HCT116 (cell line): ENCODE data around the gene RPS25. TPM values are rescaled to one million over a fixed set of nuclear protein-coding genes. Genes with fewer than 3 reads are reported as not detected.
A peak's percentile ranks its signal among the peaks of the same experiment; 100 is the strongest.

Experiments used
- ATAC-seq: fragments of 200-7000 bp; cut with Tn5 transposase; 2 replicates; pipeline ENCODE4 v1.9.1; 2020; ENCODE audit warnings: mild to moderate bottlenecking, moderate library complexity
- BruUV-seq: library from RNA; stranded (reverse); fragments of 400-500 nt; replicated peaks from 2 replicates; lab custom pipeline; 2021; lab: Mats Ljungman, UMichigan
- CTCF ChIA-PET: fragments of 300-600 bp; sonication (Branson Sonifier 250); formaldehyde crosslinking; loops from one replicate; lab custom pipeline; 2021; ENCODE audit warnings: antibody characterized with exemption; lab: Charles Lee
- POLR2A ChIA-PET: fragments of 300-600, 350-600 bp; sonication (Branson Sonifier 250); formaldehyde crosslinking; loops from one replicate; lab custom pipeline; 2021; ENCODE audit warnings: antibody characterized with exemption; lab: Charles Lee
- RAD21 ChIA-PET, 2 experiments: fragments of 300-600 bp; sonication (Branson Sonifier 250); formaldehyde crosslinking; loops; one replicate each; lab custom pipeline; 2023; ENCODE audit warnings: low total read pairs in 2 of 2; ENCODE audit not compliant: uncharacterized antibody in 2 of 2, unreplicated experiment in 2 of 2, low non-redundant PET in 1 of 2; lab: Charles Lee
- DNase-seq: peaks from one replicate; pipeline ENCODE4 v3.0.0-alpha.2; 2010; ENCODE audit warnings: low read depth, low spot score
- H2AFZ ChIP-seq: fragments of 200-600 bp; shearing (Covaris generic), sonication (generic); 2 replicates; pipeline ENCODE4 v1.6.1; 2017; ENCODE audit warnings: low read depth, mixed run types, mixed read lengths, antibody characterized with exemption, low read length; ENCODE audit not compliant: poor library complexity, severe bottlenecking
- H3K27ac ChIP-seq: 2 replicates; pipeline ENCODE4 v1.5.1; 2012; ENCODE audit warnings: low read depth, low read length
- H3K27me3 ChIP-seq: fragments of 200-600 bp; sonication (generic); 2 replicates; pipeline ENCODE4 v1.6.1; 2016; ENCODE audit warnings: mixed run types, low read length, mixed read lengths; ENCODE audit not compliant: insufficient read depth
- H3K36me3 ChIP-seq, 2 experiments: fragments of 200-500 bp in 1 of 2; fragments of 200-600 bp in 1 of 2; sonication (Bioruptor generic) in 1 of 2; sonication (generic) in 1 of 2; 2 replicates each; pipeline versions ENCODE4 v1.5.1 to v1.6.1; 2014 to 2016; ENCODE audit warnings: low read length in 2 of 2, inconsistent platforms in 1 of 2, mixed read lengths in 1 of 2, mixed run types in 1 of 2; ENCODE audit not compliant: insufficient read depth in 2 of 2, control insufficient read depth in 1 of 2
- H3K4me1 ChIP-seq, 2 experiments: fragments of 200-600 bp in 1 of 2; sonication (generic) in 1 of 2; 2 replicates each; pipeline versions ENCODE4 v1.5.1 to v1.6.1; 2012 to 2017; ENCODE audit warnings: low read length in 2 of 2, inconsistent platforms in 1 of 2, mild to moderate bottlenecking in 1 of 2, mixed read lengths in 1 of 2, mixed run types in 1 of 2, moderate library complexity in 1 of 2; ENCODE audit not compliant: insufficient read depth in 2 of 2, control insufficient read depth in 1 of 2
- H3K4me2 ChIP-seq: fragments of 200-600 bp; sonication (generic); 2 replicates; pipeline ENCODE4 v1.6.1; 2017; ENCODE audit warnings: mixed run types, low read length, mixed read lengths
- H3K4me3 ChIP-seq, 2 experiments: fragments of 200-600 bp in 1 of 2; sonication (generic) in 1 of 2; replicated peaks in 1 of 2; 2 replicates each; pipeline ENCODE4 v1.5.1; 2011 to 2016; ENCODE audit warnings: low read length in 2 of 2, control low read depth in 1 of 2, low read depth in 1 of 2, mild to moderate bottlenecking in 1 of 2, mixed read lengths in 1 of 2, mixed run types in 1 of 2
- H3K79me2 ChIP-seq: fragments of 200-600 bp; sonication (generic); 2 replicates; pipeline ENCODE4 v1.6.1; 2017; ENCODE audit warnings: mild to moderate bottlenecking, mixed run types, low read length, moderate library complexity, mixed read lengths; ENCODE audit not compliant: insufficient read depth
- H3K9ac ChIP-seq: fragments of 200-600 bp; sonication (generic); 2 replicates; pipeline ENCODE4 v1.6.1; 2016; ENCODE audit warnings: low read length, mixed read lengths
- H3K9me2 ChIP-seq: fragments of 200-600 bp; sonication (generic), shearing (Covaris generic); 2 replicates; pipeline ENCODE4 v1.6.1; 2017; ENCODE audit warnings: mixed run types, mild to moderate bottlenecking, moderate library complexity; ENCODE audit not compliant: insufficient read depth
- H3K9me3 ChIP-seq, 2 experiments: fragments of 200-500 bp in 1 of 2; fragments of 200-600 bp in 1 of 2; sonication (Bioruptor generic) in 1 of 2; sonication (generic) in 1 of 2; 2 replicates each; pipeline ENCODE4 v1.6.1; 2014 to 2017; ENCODE audit warnings: low read length in 2 of 2, mixed read lengths in 2 of 2, inconsistent platforms in 1 of 2, low read depth in 1 of 2, mild to moderate bottlenecking in 1 of 2, mixed run types in 1 of 2, moderate library complexity in 1 of 2; ENCODE audit not compliant: control insufficient read depth in 1 of 2, insufficient read depth in 1 of 2
- H4K20me1 ChIP-seq: fragments of 200-600 bp; sonication (generic), shearing (Covaris generic); 2 replicates; pipeline ENCODE4 v1.6.1; 2017; ENCODE audit warnings: mixed run types, mild to moderate bottlenecking, moderate library complexity; ENCODE audit not compliant: insufficient read depth
- CBX3 ChIP-seq: IDR thresholded peaks from 2 replicates; pipeline ENCODE4 v1.6.1; 2012; ENCODE audit warnings: low read depth
- CEBPB ChIP-seq: IDR thresholded peaks from 2 replicates; pipeline ENCODE4 v1.6.1; 2012; ENCODE audit warnings: low read depth
- EGR1 ChIP-seq: IDR thresholded peaks from 2 replicates; pipeline ENCODE4 v1.6.1; 2012; ENCODE audit warnings: low read depth
- EZH2 ChIP-seq: fragments of 200-600 bp; sonication (generic); IDR thresholded peaks from 2 replicates; pipeline ENCODE4 v1.6.1; 2017; ENCODE audit warnings: antibody characterized with exemption, mixed run types
- EZH2phosphoT487 ChIP-seq: fragments of 200-600 bp; IDR thresholded peaks from 2 replicates; pipeline ENCODE4 v1.6.1; 2018; ENCODE audit warnings: antibody characterized with exemption, borderline replicate concordance
- FOSL1 ChIP-seq: IDR thresholded peaks from 2 replicates; pipeline ENCODE4 v1.6.1; 2012; ENCODE audit warnings: low read depth
- JUND ChIP-seq: IDR thresholded peaks from 2 replicates; pipeline ENCODE4 v1.6.1; 2012
- POLR2A ChIP-seq: IDR thresholded peaks from 2 replicates; pipeline ENCODE4 v1.7.0; 2011; ENCODE audit warnings: borderline replicate concordance; ENCODE audit not compliant: insufficient read depth, insufficient read length; ENCODE audit errors: extremely low read depth
- POLR2AphosphoS5 ChIP-seq: IDR thresholded peaks from 2 replicates; pipeline ENCODE4 v1.6.1; 2011; ENCODE audit warnings: mild to moderate bottlenecking, low read depth, low read length, moderate library complexity
- RAD21 ChIP-seq: IDR thresholded peaks from 2 replicates; pipeline ENCODE4 v1.6.1; 2012; ENCODE audit warnings: low read depth, mild to moderate bottlenecking
- SIN3A ChIP-seq: IDR thresholded peaks from 2 replicates; pipeline ENCODE4 v1.6.1; 2012; ENCODE audit warnings: low read depth
- SRF ChIP-seq: IDR thresholded peaks from 2 replicates; pipeline ENCODE4 v1.6.1; 2012; ENCODE audit warnings: low read depth
- TCF7L2 ChIP-seq: IDR thresholded peaks from 2 replicates; pipeline ENCODE4 v1.7.0; 2011; ENCODE audit warnings: borderline replicate concordance, inconsistent platforms; ENCODE audit not compliant: insufficient read depth, insufficient read length; ENCODE audit errors: extremely low read depth
- ZNF274 ChIP-seq: fragments of 200-500 bp; sonication (Bioruptor generic); IDR thresholded peaks from 2 replicates; pipeline ENCODE4 v1.6.1; 2014; ENCODE audit warnings: mild to moderate bottlenecking, low read depth, low read length, inconsistent platforms
- intact Hi-C: fragments of 100-400 bp; cut with micrococcal nuclease; formaldehyde crosslinking; loops from 2 replicates; pipeline ENCODE4 v1.10.0; 2022
- total RNA-seq: library from RNA; stranded (reverse); gene quantifications from one replicate; pipeline ENCODE4 v1.2.1, GENCODE V29; 2021; ENCODE audit not compliant: unreplicated experiment
- TF ChIP-seq, protein P1 (sequence below): IDR thresholded peaks from 2 replicates; pipeline ENCODE4 v1.6.1; 2011; ENCODE audit warnings: mild to moderate bottlenecking, low read length, moderate library complexity; ENCODE audit not compliant: insufficient replicate concordance; ENCODE audit errors: extremely low read depth
- TF ChIP-seq, protein P2 (sequence below): IDR thresholded peaks from 2 replicates; pipeline ENCODE4 v1.6.1; 2012

The RPS25 gene
- total RNA-seq, 1 experiment from 2014 or later: 1,404 TPM

GRCh38 chr11:119011476-119012053, 6.6 kb downstream of the RPS25 start:
- BruUV-seq: no TSS peak
- Histone ChIP-seq H3K4me2 (no peak overlapping the region), H3K4me3 (no peak overlapping the region), H2AFZ (no peak overlapping the region), H3K9me3 (no peaks in the 10 kb centered on the region), H3K36me3 (peaks cover 34 to 60% of the 10 kb centered on the region in 2 experiments), H3K27ac (no peak overlapping the region; the same call in 1 of the 2 replicates), H3K9ac (no peak overlapping the region), H3K27me3 (no peaks in the 10 kb centered on the region), H3K9me2 (no peaks in the 10 kb centered on the region), H3K79me2 (peaks cover 26% of the 10 kb centered on the region), H3K4me1 (peaks cover 6 to 10% of the 10 kb centered on the region in 2 experiments; a peak in 3 of 4 replicates), H4K20me1 (no peaks in the 10 kb centered on the region)
- ChIA-PET RAD21 (no interaction called here), CTCF (no interaction called here), POLR2A (interaction anchor here (0.6 kb wide), 1 partner anchor 9 kb away, joined by 5 read pairs; no protein-coding TSS in a partner anchor)
- TF ChIP-seq ZNF274 (no peak), JUND (no peak), SIN3A (no peak), POLR2A (no peak), TCF7L2 (no peak), CEBPB (no peak), CBX3 (no peak), RAD21 (no peak), EZH2phosphoT487 (no peak), EGR1 (no peak), SRF (no peak), FOSL1 (no peak), EZH2 (no peak), POLR2AphosphoS5 (no peak)
- TF ChIP-seq, protein P1, sequence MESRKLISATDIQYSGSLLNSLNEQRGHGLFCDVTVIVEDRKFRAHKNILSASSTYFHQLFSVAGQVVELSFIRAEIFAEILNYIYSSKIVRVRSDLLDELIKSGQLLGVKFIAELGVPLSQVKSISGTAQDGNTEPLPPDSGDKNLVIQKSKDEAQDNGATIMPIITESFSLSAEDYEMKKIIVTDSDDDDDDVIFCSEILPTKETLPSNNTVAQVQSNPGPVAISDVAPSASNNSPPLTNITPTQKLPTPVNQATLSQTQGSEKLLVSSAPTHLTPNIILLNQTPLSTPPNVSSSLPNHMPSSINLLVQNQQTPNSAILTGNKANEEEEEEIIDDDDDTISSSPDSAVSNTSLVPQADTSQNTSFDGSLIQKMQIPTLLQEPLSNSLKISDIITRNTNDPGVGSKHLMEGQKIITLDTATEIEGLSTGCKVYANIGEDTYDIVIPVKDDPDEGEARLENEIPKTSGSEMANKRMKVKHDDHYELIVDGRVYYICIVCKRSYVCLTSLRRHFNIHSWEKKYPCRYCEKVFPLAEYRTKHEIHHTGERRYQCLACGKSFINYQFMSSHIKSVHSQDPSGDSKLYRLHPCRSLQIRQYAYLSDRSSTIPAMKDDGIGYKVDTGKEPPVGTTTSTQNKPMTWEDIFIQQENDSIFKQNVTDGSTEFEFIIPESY: no peak
- TF ChIP-seq, protein P2, sequence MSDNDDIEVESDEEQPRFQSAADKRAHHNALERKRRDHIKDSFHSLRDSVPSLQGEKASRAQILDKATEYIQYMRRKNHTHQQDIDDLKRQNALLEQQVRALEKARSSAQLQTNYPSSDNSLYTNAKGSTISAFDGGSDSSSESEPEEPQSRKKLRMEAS: no peak
- DNase-seq: no peak
- intact Hi-C loops: no loop called here
- peak; percentile 18; the same call in 1 of the 2 replicates for ATAC-seq
